GM19099 (cell line): Measurements from ENCODE around the gene SV2C.

ENCODE experiments used
- POLR2A ChIP-seq: IDR thresholded peaks from 3 replicates; pipeline ENCODE4 v1.6.1; 2011; ENCODE audit warnings: low read depth; ENCODE audit not compliant: insufficient read length; ENCODE audit errors: extremely low read depth

The SV2C gene

DNA sequence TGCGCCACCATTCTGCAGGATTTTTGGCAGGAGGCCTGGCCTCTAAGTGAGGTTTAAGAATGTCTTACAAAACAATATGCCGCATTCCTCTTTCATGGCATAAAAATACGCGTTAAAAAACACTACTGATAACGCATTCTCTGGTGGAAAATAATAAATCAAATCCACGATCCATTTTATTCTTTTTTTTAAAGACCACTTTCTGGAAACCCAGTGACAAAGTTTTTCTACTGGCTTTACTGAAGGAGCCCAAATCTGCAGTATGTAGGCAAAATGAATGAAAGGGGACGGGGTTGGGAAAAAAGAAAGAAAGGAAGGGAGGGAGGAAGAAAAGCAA lies 2.0 kb downstream of the SV2C start:
- TF ChIP-seq POLR2A: no peak

DNA sequence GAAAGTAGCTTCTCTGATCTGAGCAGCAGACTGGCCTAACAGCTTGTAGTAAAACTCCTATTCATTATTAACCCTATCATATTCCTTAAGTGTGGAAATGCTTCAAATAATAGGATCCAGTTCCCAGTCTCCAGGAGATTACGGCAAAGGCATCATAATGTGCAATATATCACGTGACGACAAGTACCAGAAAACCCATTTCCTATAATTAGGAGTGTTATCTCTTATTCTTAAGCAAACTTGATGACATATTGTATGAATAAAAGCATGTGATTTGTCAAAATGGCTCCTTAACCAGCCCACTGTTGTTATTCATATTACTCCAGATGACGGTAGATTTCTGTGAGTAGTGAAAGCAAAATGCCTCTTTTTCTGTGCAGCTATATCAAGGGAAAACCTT lies 2.9 kb downstream of the SV2C start:
- no peak for TF ChIP-seq POLR2A

DNA sequence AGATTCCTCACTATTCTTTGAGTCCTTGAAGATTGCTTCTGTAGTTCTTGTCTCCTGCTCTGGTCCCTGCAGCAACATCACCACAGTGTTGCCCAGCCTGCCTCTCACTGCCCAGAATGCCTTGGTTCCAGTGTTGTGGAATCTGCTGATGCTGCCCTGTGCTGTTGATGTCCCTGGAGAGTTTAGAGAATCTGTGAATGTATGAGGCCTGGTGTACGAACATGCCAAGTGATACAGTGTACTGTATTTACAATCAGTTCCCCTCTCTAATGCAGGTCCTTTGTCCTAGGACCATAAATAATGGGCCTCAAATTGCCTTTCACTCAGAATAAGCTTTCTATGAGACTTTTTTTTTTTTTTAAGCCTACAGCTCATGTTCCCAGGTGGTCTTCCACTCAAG lies 8.2 kb downstream of the SV2C start:
- no peak for TF ChIP-seq POLR2A

DNA sequence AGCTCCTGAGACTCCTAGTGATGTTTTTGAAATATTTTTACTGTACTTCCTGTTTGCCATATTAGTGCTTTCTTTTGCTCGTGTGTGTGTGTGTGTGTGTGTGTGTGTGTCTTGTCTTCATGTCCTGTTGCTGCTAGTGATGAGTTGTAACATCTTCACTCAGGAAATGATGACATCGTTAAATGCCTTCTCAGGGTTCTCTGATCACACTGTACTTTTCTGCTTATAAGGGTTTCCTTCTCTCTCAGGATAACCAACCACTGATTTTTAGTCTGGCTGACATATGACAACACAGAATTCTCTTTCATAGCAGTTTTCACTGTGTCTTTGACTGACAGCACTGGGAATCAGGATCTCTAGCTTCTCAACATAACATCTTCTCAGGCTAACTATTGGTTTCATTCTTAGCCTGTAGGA lies 16.1 kb downstream of the SV2C start:
- TF ChIP-seq POLR2A: no peak

DNA sequence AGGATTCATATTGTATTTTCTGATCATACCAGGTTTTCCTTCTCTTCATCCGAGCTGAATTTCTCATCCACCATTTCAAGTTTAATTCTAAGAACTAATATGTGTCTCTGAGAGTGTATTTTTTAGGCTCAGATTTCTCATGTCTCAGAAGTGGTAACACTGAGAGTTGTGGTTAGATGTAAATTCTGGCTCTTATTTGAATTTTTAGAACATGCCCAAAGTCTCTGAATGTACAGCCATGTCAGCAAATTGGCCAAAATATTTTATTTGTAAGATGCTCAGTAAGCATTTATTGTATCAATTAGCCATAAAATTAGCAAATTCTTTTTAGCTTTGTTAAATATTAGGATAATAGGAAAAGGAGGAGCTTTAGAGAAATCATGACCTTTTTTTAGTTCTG lies 16.6 kb downstream of the SV2C start:
- no peak for TF ChIP-seq POLR2A

DNA sequence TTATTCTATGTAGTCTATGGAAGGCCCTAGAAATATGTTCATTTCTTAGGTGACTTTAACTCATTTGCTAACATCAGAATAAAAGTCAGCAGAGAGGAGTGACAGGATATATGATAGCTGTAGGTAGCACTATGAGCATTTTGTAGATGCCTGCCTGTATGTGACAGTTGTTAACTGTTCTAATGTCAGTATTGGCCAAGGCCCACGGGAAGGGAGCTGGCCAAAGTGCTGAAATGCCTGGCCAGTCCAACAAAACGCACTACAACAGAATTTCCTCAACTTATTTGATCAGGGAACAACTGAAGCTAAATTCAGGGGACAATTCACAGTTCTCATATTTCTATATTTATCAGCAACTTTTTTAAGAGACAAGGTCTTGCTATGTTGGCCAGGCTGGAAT lies 20.8 kb downstream of the SV2C start:
- no peak for TF ChIP-seq POLR2A

DNA sequence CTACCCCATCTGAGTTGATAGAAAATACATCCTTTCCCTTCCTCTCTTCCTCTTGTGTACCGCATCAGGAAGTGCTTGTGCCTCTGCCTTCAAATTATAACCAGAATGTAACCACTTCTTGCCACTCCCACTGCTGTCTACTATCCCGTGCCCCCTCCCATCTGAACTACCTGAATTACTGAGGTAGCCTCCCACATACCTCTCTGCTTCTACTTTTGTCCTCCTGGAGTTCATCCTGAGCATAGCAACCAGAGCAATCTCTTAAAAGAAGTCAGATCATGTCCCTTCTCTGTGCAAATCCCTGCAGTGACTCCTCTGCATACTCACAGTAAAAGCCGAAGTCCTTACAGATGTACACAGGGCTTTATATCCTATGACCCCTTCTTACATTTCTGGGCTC lies 23.0 kb downstream of the SV2C start:
- no peak for TF ChIP-seq POLR2A

DNA sequence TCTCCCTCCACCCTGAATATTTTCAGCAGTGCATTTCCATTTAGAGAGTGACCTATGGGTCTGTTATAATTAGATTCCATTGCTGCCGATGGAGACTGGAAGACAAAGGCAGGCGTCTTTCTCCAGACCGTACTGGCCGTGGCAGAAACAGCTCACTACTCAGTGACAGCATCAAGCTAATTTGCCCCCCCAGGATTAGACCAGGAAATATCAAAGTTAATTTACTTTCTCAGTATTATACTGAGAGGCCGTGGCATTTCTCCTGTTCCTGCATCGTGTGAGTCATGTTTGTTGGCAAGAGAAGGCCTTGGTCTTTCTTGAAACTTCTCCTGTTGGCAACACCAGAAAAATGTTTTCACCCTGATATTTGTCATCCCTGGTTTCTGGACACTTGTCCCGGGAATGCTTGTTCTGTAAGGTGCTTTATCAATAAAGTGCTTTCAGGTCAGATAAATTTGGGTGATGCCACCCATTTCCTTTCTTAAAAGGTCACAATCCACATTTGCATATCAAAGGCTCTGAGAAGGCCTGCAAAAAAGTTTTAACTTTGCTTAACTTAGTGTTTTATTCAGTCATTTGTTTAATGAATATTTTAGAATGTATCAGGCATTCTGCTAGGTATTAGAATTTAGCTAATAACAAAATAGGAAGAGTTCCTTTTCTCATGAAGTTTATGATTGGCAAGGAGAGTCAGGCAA lies 28.4 kb downstream of the SV2C start:
- no peak for TF ChIP-seq POLR2A

DNA sequence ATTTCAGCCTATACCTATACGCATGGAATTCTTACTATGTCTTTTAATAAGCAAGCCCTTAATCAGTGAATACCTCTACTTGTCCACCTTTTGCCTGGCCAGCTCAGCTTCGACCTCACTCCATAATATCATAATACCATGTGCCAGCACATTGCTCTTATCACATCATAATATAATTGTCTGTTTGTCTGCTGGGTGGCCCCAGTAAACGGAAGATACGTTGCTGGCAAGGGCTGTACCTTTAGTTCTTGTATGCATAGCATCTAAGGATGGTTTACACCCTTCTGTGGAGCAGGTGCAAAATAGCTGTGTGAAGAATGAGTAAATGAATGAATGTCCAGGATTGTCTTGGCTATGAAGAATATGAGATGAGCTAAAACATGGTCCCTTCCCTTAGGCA lies 29.9 kb downstream of the SV2C start:
- TF ChIP-seq POLR2A: no peak

DNA sequence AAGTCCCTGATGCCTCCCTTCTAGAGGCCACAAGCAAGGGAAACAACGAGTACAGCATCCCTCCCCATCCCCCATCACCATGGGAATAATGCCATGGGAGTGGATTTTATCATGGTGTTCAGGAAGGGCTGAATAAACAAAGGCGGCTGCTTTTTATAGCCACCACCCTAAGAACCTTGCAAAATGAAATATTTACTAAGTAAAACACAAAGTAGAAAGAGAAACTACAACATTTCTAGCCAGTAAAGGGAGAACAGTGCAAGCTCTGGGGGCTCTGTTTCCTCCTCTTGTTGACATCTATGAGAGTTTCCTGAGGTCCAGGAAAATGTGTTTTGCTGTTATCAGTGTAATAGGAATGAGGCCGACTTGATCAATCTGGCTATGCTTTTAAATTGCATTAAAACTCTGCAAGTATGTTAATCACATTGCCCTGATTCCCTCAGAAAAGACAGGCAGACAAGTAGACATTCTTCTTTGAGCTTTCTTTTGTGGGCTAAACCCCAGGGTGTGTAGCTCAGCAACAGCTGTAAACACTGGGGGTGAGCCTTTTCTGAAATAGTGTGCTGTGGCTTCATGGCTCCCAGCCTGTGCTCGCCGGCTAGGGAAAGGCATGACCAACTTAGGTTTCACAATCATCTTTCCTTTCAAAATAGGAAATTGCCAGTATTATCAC lies 31.1 kb downstream of the SV2C start:
- no peak for TF ChIP-seq POLR2A

DNA sequence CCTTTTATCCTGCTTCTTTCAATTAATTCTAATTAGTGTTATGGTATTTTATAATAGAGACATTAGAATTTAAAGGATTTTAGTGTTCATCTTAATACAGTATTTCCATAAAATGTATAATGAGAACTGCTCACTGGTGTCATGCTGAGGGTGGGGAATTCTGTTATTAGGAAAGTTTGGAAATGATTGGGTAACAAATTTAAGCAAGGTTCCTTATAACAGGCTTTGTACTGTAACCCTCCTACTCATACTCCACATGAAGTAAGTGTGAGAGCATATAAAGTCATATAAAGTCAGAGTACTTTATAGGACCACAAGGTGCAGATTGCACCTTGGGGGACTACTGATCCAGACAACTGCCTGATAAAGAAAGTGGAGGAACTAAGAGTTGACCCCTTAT lies 42.2 kb downstream of the SV2C start:
- TF ChIP-seq POLR2A: no peak

DNA sequence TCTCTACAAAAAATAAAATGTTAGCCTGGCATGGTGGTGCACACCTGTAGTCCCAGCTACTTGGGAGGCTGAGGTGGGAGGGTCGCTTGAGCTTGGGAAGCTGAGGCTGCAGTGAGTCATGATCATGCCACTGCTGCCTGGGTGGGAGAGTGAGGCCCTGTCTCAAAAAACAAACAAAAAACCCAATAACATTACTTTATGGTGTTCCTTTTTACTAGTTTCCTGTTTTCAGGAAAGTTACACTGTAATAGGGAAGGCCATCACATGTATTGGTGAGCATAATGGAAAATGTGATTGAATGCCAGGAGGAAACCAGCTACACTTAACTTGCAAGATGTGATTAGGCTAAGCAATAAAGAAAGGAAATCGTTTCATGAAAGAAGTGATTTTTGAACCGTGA lies 42.7 kb downstream of the SV2C start:
- TF ChIP-seq POLR2A: no peak

DNA sequence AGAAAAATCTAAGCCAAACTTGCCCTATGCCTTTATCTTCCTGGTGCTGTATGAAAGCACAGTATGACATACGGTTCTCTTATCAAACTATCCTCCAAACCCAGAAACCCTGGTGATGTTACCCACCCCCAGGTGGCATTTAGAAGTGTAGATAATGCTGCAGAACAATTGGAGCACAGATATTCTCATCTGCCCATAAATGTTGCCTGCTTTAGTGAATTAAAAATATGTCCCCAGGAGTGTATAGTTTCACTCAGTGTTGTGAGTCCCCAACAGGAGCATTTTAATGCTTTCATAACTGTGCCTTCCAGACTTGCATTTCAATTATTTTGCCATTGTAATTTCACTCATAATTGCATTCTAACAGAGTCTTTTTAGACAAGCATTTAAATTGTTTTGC lies 50.8 kb downstream of the SV2C start:
- TF ChIP-seq POLR2A: no peak

DNA sequence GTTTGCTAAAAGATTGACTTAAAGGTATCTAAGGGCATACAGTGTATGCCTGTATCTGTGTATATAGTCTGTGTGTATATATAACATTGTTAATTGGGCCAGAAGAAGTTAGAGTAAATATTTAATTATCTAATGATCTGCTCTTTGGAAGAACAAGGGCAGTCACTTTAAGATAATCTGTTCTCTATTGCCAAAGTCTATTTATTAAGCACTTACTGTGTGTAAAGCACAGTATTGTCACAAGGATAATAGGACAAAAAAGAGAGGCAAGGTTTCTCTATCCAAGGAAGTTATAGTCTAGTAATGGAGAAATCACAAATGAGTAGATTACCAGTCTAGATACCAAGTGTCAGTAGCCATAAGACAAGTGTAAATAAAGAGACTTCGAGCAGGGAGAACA lies 51.5 kb downstream of the SV2C start:
- TF ChIP-seq POLR2A: no peak

DNA sequence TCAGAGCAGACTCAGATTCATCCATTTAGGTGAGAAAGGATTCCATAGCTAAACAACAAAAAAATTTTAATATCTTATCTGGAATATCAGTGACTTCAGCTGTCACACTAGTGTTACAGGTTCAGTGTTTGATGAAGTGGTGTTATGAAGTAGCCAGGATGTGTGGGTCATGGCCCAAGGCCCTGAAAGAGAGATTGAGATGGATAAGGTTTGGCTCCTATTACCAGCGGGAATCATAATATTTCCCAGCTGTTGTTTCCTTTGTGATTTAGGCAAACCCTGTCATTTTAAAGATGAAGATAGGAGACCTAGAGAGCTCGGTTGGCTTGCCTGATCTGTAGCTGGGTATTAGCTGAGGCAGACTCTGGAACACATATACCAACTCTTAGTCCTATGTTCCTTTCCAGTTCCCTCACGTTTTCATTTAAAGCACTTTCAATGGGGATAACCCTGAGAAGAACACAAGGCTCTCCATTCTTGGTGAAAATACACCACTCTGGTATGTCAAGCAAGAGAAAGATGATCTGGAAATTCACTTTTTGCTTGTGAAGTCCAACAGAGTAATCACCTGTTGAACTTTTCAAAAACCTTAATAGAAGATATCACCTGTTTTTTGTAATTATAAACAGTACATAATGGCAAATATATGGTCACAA lies 54.8 kb downstream of the SV2C start:
- TF ChIP-seq POLR2A: no peak

DNA sequence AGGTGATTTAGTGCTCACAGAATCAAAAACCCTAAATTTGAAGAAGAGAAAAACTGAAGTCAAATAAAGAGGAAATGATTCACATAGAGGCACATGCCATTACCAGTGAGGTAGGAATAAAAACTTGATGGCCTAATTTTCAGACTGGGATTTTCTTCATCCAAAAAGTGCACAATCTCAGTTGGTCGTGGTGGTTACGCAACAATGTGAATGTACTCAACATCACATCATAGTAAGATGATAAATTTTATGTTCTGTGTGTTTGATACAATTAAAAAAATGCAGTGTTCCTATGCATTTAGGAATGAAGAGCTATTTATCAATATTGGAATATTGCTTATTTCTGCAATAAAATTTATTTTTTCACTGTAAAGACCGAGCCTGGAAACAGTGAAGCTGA lies 60.7 kb downstream of the SV2C start:
- no peak for TF ChIP-seq POLR2A
